Measurements from ENCODE around the gene GALNT1.
A peak's percentile ranks its signal among the peaks of the same experiment; 100 is the strongest.

The GALNT1 gene

DNA sequence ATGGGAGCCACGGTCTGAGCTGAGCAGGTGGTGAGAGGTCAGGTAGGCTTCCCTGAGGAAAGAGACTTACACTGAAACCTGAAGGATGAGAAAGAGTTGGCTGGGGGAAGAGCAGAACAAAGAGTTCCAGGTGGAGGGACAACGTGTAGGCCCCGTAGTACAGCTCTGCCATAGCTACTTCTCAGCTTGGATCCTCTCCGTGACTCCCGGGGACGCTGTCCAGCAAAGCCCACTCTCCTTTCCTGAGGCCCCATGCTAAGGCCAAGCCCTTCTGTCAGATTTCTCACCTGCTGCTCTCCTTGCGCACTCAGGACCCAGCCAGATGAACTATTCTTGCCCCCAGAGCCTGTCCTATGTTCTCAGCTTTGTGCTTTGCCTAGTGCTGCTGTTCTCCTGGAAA, 173.8 kb downstream of the GALNT1 start:
- Mint-ChIP-seq H3K27ac (no peak overlapping the region), H3K36me3 (no peaks in the 10 kb centered on the region), H3K9me3 (no peaks in the 10 kb centered on the region), H3K4me1 (no peaks in the 10 kb centered on the region), H3K4me3 (no peak overlapping the region)
- DNase-seq (ENCODE audit: low spot score in 2 of 2) (no peak), ATAC-seq (peak; percentile 14)

DNA sequence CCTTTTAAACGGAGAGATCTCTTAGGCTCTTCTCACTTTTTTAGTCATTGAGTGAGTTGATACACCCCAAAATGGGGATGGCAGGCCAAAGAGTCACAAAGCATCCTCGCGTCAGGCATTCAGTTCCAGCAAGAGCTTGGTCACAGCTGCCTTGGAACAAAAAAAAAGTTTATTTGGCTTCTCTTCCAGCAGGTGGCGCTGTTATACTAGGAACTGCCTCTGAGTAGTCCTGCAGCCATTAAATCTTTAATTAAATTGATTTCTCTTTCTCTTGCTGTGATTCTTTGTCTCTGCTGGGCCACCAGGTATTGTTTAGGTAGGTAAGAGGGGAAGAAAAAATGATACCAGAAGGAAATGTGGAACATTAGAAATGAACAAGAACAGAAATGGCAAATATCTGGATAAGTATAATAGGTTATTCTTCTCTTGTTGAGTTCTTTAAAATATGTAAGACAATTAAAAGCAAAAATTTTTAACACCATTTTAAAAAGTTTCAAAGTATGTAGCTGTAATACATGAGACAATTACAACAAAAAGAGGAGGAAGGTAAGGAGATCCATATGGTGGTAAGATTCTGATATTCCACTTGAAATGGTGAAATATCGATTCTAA, 175.1 kb downstream of the GALNT1 start:
- Mint-ChIP-seq H3K9me3 (no peaks in the 10 kb centered on the region), H3K4me1 (no peaks in the 10 kb centered on the region), H3K36me3 (no peaks in the 10 kb centered on the region), H3K4me3 (no peak overlapping the region), H3K27ac (no peak overlapping the region)
- DNase-seq (ENCODE audit: low spot score in 2 of 2), result peak; percentile 28 to 67
- ATAC-seq, result peak; percentile 75
